H1 (cell line): ENCODE data around the gene ZNF462. TPM values are rescaled to one million over a fixed set of nuclear protein-coding genes. Genes with fewer than 3 reads are reported as not detected.

Experiments
- CTCF ChIA-PET: fragments of 300-600 bp; sonication (Branson Sonifier 250); formaldehyde crosslinking; loops from one replicate; lab custom pipeline; 2021; ENCODE audit not compliant: partially characterized antibody; lab: Charles Lee
- POLR2A ChIA-PET: fragments of 300-600 bp; sonication (Branson Sonifier 250); formaldehyde crosslinking; loops from one replicate; lab custom pipeline; 2021; ENCODE audit warnings: inconsistent platforms; ENCODE audit not compliant: partially characterized antibody; lab: Charles Lee
- DNase-seq, 2 experiments: peaks; one replicate each; pipeline versions ENCODE4 v3.0.0 to v3.0.0-alpha.2; 2010 to 2022; ENCODE audit warnings: low spot score in 2 of 2, low read depth in 1 of 2, mixed read lengths in 1 of 2
- FAIRE-seq: peaks from 2 replicates; lab custom pipeline; 2011; peaks lifted over from hg19 to GRCh38; lab: Jason Lieb, UNC
- H2AFZ ChIP-seq: 2 replicates; pipeline ENCODE4 v1.8.1; 2012; ENCODE audit warnings: low read length, inconsistent platforms
- H2AK5ac ChIP-seq: 2 replicates; pipeline ENCODE4 v1.6.1; 2013; ENCODE audit warnings: low read depth, low read length
- H2BK120ac ChIP-seq: replicated peaks from 2 replicates; pipeline ENCODE3; 2013; ENCODE audit warnings: low read depth, low read length, inconsistent platforms
- H2BK12ac ChIP-seq: 2 replicates; pipeline ENCODE4 v1.6.1; 2013; ENCODE audit warnings: low read depth, low read length
- H2BK15ac ChIP-seq: 2 replicates; pipeline ENCODE4 v1.6.1; 2013; ENCODE audit warnings: low read length
- H2BK20ac ChIP-seq: 2 replicates; pipeline ENCODE4 v1.6.1; 2013; ENCODE audit warnings: low read length
- H2BK5ac ChIP-seq: 2 replicates; pipeline ENCODE4 v1.6.1; 2013; ENCODE audit warnings: low read depth, low read length
- H3K14ac ChIP-seq: 2 replicates; pipeline ENCODE4 v1.6.1; 2013; ENCODE audit warnings: inconsistent platforms; ENCODE audit not compliant: insufficient read length
- H3K18ac ChIP-seq: 2 replicates; pipeline ENCODE4 v1.6.1; 2013; ENCODE audit warnings: low read length; ENCODE audit errors: extremely low read depth
- H3K23ac ChIP-seq: 2 replicates; pipeline ENCODE4 v1.6.1; 2013; ENCODE audit warnings: inconsistent platforms; ENCODE audit not compliant: insufficient read length
- H3K23me2 ChIP-seq: 2 replicates; pipeline ENCODE4 v1.6.1; 2013; ENCODE audit warnings: low read depth, low read length
- H3K27ac ChIP-seq: 2 replicates; pipeline ENCODE4 v1.6.1; 2011; ENCODE audit warnings: low read depth, low read length, inconsistent platforms
- H3K27me3 ChIP-seq, 4 experiments: replicated peaks in 1 of 4; 1 replicate in 1 of 4; 2 replicates in 3 of 4; pipeline versions ENCODE4 v1.6.1 to v1.8.1; 2011 to 2013; ENCODE audit warnings: low read length in 3 of 4, mild to moderate bottlenecking in 3 of 4, inconsistent platforms in 2 of 4, mixed read lengths in 2 of 4, moderate library complexity in 1 of 4; ENCODE audit not compliant: control insufficient read depth in 3 of 4, insufficient read depth in 3 of 4; ENCODE audit errors: extremely low read depth in 1 of 4
- H3K36me3 ChIP-seq, 4 experiments: 2 replicates each; pipeline versions ENCODE4 v1.6.1 to v1.8.1; 2011 to 2013; ENCODE audit warnings: mild to moderate bottlenecking in 4 of 4, low read length in 3 of 4, moderate library complexity in 2 of 4, control low read depth in 1 of 4, inconsistent platforms in 1 of 4; ENCODE audit not compliant: insufficient read depth in 4 of 4, control insufficient read depth in 2 of 4
- H3K4ac ChIP-seq: replicated peaks from 2 replicates; pipeline ENCODE3; 2013; ENCODE audit warnings: low read length, low read depth, mixed read lengths, inconsistent platforms; ENCODE audit not compliant: insufficient read length
- H3K4me1 ChIP-seq, 4 experiments: replicated peaks in 1 of 4; 1 replicate in 1 of 4; 2 replicates in 3 of 4; pipeline versions ENCODE4 v1.6.1 to v1.8.1; 2011 to 2013; ENCODE audit warnings: low read length in 3 of 4, inconsistent platforms in 2 of 4, mixed read lengths in 1 of 4; ENCODE audit not compliant: insufficient read depth in 4 of 4, control insufficient read depth in 3 of 4
- H3K4me2 ChIP-seq, 2 experiments: 2 replicates each; pipeline versions ENCODE4 v1.6.1 to v1.8.1; 2011 to 2013; ENCODE audit warnings: low read depth in 2 of 2, low read length in 2 of 2, control low read depth in 1 of 2, inconsistent platforms in 1 of 2, mild to moderate bottlenecking in 1 of 2; ENCODE audit not compliant: insufficient read depth in 1 of 2
- H3K4me3 ChIP-seq, 4 experiments: fragments of 200-600, 300-600 bp in 1 of 4; sonication (generic), shearing (Covaris generic), sonication (Bioruptor Twin) in 1 of 4; 2 replicates each; pipeline versions ENCODE4 v1.5.1 to v1.8.1; 2011 to 2016; ENCODE audit warnings: low read length in 4 of 4, low read depth in 3 of 4, control low read depth in 2 of 4, inconsistent platforms in 2 of 4, mild to moderate bottlenecking in 2 of 4, mixed read lengths in 1 of 4, moderate library complexity in 1 of 4; ENCODE audit not compliant: insufficient read depth in 2 of 4; ENCODE audit errors: extremely low read depth in 1 of 4
- H3K56ac ChIP-seq: replicated peaks from 2 replicates; pipeline ENCODE3; 2013; ENCODE audit warnings: low read depth, mild to moderate bottlenecking, mixed read lengths, low read length, inconsistent platforms; ENCODE audit not compliant: insufficient read length
- H3K79me1 ChIP-seq: 2 replicates; pipeline ENCODE4 v1.6.1; 2013; ENCODE audit warnings: low read depth, low read length, control low read depth
- H3K79me2 ChIP-seq, 2 experiments: 2 replicates each; pipeline versions ENCODE4 v1.6.1 to v1.8.1; 2012 to 2013; ENCODE audit warnings: low read length in 2 of 2, mild to moderate bottlenecking in 2 of 2, inconsistent platforms in 1 of 2; ENCODE audit not compliant: insufficient read depth in 2 of 2, control insufficient read depth in 1 of 2
- H3K9ac ChIP-seq, 4 experiments: replicated peaks in 1 of 4; 1 replicate in 1 of 4; 2 replicates in 3 of 4; pipeline versions ENCODE4 v1.6.1 to v1.8.1; 2011 to 2013; ENCODE audit warnings: low read depth in 3 of 4, low read length in 3 of 4, control low read depth in 2 of 4, mild to moderate bottlenecking in 2 of 4, moderate library complexity in 2 of 4, inconsistent platforms in 1 of 4; ENCODE audit errors: extremely low read depth in 1 of 4
- H3K9me3 ChIP-seq, 2 experiments: 2 replicates each; pipeline versions ENCODE4 v1.6.1 to v1.8.1; 2012 to 2013; ENCODE audit warnings: mild to moderate bottlenecking in 2 of 2, moderate library complexity in 2 of 2, control low read depth in 1 of 2, inconsistent platforms in 1 of 2, low read depth in 1 of 2, low read length in 1 of 2, mixed read lengths in 1 of 2; ENCODE audit not compliant: insufficient read depth in 2 of 2
- H4K20me1 ChIP-seq, 2 experiments: replicated peaks in 1 of 2; 2 replicates each; pipeline versions ENCODE3 to v1.8.1; 2011 to 2013; ENCODE audit warnings: inconsistent platforms in 2 of 2, low read length in 2 of 2, mild to moderate bottlenecking in 1 of 2; ENCODE audit not compliant: insufficient read depth in 2 of 2, control insufficient read depth in 1 of 2
- H4K5ac ChIP-seq: 2 replicates; pipeline ENCODE4 v1.6.1; 2013; ENCODE audit warnings: low read length, low read depth, mixed read lengths, inconsistent platforms; ENCODE audit not compliant: insufficient read length
- H4K8ac ChIP-seq: 2 replicates; pipeline ENCODE4 v1.8.0; 2013; ENCODE audit warnings: mild to moderate bottlenecking, moderate library complexity, low read length, inconsistent platforms; ENCODE audit not compliant: insufficient read depth; ENCODE audit errors: extremely low read depth
- H4K91ac ChIP-seq: replicated peaks from 2 replicates; pipeline ENCODE3; 2013; ENCODE audit warnings: low read length, mixed read lengths, inconsistent platforms; ENCODE audit not compliant: insufficient read length
- CTCF ChIP-seq, 3 experiments: IDR thresholded peaks; 1 replicate in 2 of 3; 2 replicates in 1 of 3; pipeline versions ENCODE4 v1.5.1 to v1.6.1; 2011; ENCODE audit warnings: low read length in 3 of 3, mild to moderate bottlenecking in 3 of 3, inconsistent platforms in 2 of 3, low read depth in 1 of 3, moderate library complexity in 1 of 3; ENCODE audit not compliant: insufficient read depth in 1 of 3; ENCODE audit errors: control extremely low read depth in 1 of 3
- HDAC6 ChIP-seq: IDR thresholded peaks from one replicate; pipeline ENCODE4 v1.7.1; 2012; ENCODE audit warnings: low read depth, mild to moderate bottlenecking, inconsistent platforms, low read length, moderate library complexity
- MAX ChIP-seq: IDR thresholded peaks from 2 replicates; pipeline ENCODE4 v1.6.1; 2012; ENCODE audit warnings: inconsistent platforms
- YY1 ChIP-seq: IDR thresholded peaks from 2 replicates; pipeline ENCODE4 v1.6.1; 2011; ENCODE audit warnings: low read depth, mild to moderate bottlenecking, low read length
- WGBS, 2 experiments: shearing (Covaris generic) in 1 of 2; methylation state at CpG; one replicate each; pipeline versions ENCODE4 v1.1.6 to v1.1.7; 2013 to 2015; ENCODE audit warnings: low lambda C conversion rate in 2 of 2, mixed read lengths in 2 of 2, inconsistent platforms in 1 of 2, low coverage in 1 of 2, missing lambda C conversion rate in 1 of 2; ENCODE audit not compliant: insufficient replicate concordance in 2 of 2, insufficient coverage in 1 of 2, insufficient read length in 1 of 2; ENCODE audit errors: extremely low coverage in 1 of 2, missing lambda C conversion rate in 1 of 2; 5-methylcytosine and 5-hydroxymethylcytosine counted together
- polyA plus RNA-seq, 7 experiments: library from polyadenylated mRNA; depleted of rRNA in 3 of 7; stranded (reverse) in 5 of 7; unstranded in 2 of 7; fragments of >200 nt in 5 of 7; fragments of 200-250 nt in 2 of 7; gene quantifications; 1 replicate in 5 of 7; 2 replicates in 1 of 7; 4 replicates in 1 of 7; pipeline versions ENCODE4 v1.2.1 to v1.2.3, GENCODE V29; 2011 to 2013; ENCODE audit warnings: missing spikeins in 2 of 7, mixed read lengths in 2 of 7
- total RNA-seq: library from RNA; stranded (reverse); fragmentation: NEBNext Ultra II Directional; extraction: Animal tissue kit (Norgen Biotek cat#: 25700); gene quantifications from 2 replicates; pipeline ENCODE4 v1.2.1, GENCODE V29; 2021

Gene ZNF462
- total and polyA plus RNA-seq, 2 of the 8 experiments (the other 6 are each of a cell fraction or from before 2014, with no cell fraction given) = 30.0 to 163 TPM

GRCh38 chr9:106889061-106889590, 26.2 kb downstream of the ZNF462 start:
- no peak overlapping the region for H3K4ac ChIP-seq
- no peak overlapping the region for H4K8ac ChIP-seq
- H2BK20ac ChIP-seq = no peak overlapping the region
- H3K9me3 ChIP-seq = no peaks in the 10 kb centered on the region
- H2BK120ac ChIP-seq = no peak overlapping the region
- 0 out of 2 replicates have a peak overlapping the region, but pooled peaks have one; percentile 46 for H2AK5ac ChIP-seq
- peaks cover 53 to 99% of the 10 kb centered on the region in 2 experiments for H3K79me2 ChIP-seq
- DNase-seq = no peak
- peak overlapping the region in 1 of 4 experiments; percentile 12; a peak in 1 of 7 replicates for H3K9ac ChIP-seq
- H3K23me2 ChIP-seq = no peaks in the 10 kb centered on the region
- H3K4me1 ChIP-seq = peaks cover 4 to 37% (median 24%) of the 10 kb centered on the region in 4 experiments
- peaks cover 0 to 19% (median 2%) of the 10 kb centered on the region in 4 experiments; a peak in 1 of 8 replicates for H3K36me3 ChIP-seq
- 72% methylated on average over 7 of the region's 7 CpGs; no CpG with 5 or more reads in 1 of the 2 experiments for WGBS, 2 experiments
- no peak overlapping the region for H3K56ac ChIP-seq
- FAIRE-seq = no peak
- H4K5ac ChIP-seq = no peak overlapping the region
- H2BK5ac ChIP-seq = no peak overlapping the region
- H3K23ac ChIP-seq = no peak overlapping the region
- H2BK15ac ChIP-seq = 0 out of 2 replicates have a peak overlapping the region, but pooled peaks have one; percentile 19
- peak overlapping the region; percentile 53; the same call in 1 of the 2 replicates for H2BK12ac ChIP-seq
- H3K14ac ChIP-seq = no peak overlapping the region
- no peaks in the 10 kb centered on the region for H3K27me3 ChIP-seq
- peaks cover 7 to 24% of the 10 kb centered on the region in 2 experiments for H4K20me1 ChIP-seq
- H3K27ac ChIP-seq = peak overlapping the region; percentile 12; the same call in 1 of the 2 replicates
- CTCF ChIA-PET = interaction anchor here (0.6 to 1.8 kb wide), 5 partner anchors 10 to 220 kb away, joined by 3 to 8 read pairs (median 4); no protein-coding TSS in a partner anchor
- H3K4me2 ChIP-seq = peak overlapping the region in 1 of 2 experiments; percentile 45; a peak in 2 of 4 replicates
- no peak overlapping the region for H2AFZ ChIP-seq
- no peak overlapping the region for H4K91ac ChIP-seq
- no peak overlapping the region for H3K4me3 ChIP-seq
- POLR2A ChIA-PET = interaction anchor here (1.3 to 7.5 kb wide), 3 partner anchors 20 to 424 kb away, joined by 4 to 60 read pairs (median 4); partner anchors contain the start of gene ZNF462
- H3K79me1 ChIP-seq = peaks cover 5% of the 10 kb centered on the region; the same call in 1 of the 2 replicates
- H3K18ac ChIP-seq = peak overlapping the region; percentile 15; the same call in 1 of the 2 replicates
- TF ChIP-seq HDAC6 (no peak), MAX (no peak), CTCF (IDR thresholded peaks at IDR 0.05; ENCODE audit: control extremely low read depth in 1 of 3, insufficient read depth in 1 of 3, low read depth in 1 of 3, low read length in 3 of 3) (no peak), YY1 (no peak)
